ENCODE data around the gene GIPR.

Gene GIPR

GRCh38 chr19:45643024-45643926, 24.7 kb upstream of the GIPR start:
- TF ChIP-seq CTCF (IDR thresholded peaks at IDR 0.05): peak; percentile 78

GRCh38 chr19:45643927-45644771, 23.9 kb upstream of the GIPR start:
- TF ChIP-seq CTCF (IDR thresholded peaks at IDR 0.05): no peak

- TF ChIP-seq CTCF (IDR thresholded peaks at IDR 0.05): no peak
Measured at GRCh38 chr19:45645068-45645630, 22.9 kb upstream of the GIPR start.

- TF ChIP-seq CTCF (IDR thresholded peaks at IDR 0.05): no peak
Measured at GRCh38 chr19:45645631-45646344, 22.2 kb upstream of the GIPR start.

- no peak for TF ChIP-seq CTCF (IDR thresholded peaks at IDR 0.05)
Measured at GRCh38 chr19:45646345-45646698, 21.7 kb upstream of the GIPR start.

- no peak for TF ChIP-seq CTCF (IDR thresholded peaks at IDR 0.05)
Measured at GRCh38 chr19:45650722-45651121, 17.3 kb upstream of the GIPR start.

GRCh38 chr19:45653634-45654033, 14.4 kb upstream of the GIPR start:
- no peak for TF ChIP-seq CTCF (IDR thresholded peaks at IDR 0.05)

Data from LNCAP (cell line).